ENCODE data around the gene HMOX2. TPM values are rescaled to one million over a fixed set of nuclear protein-coding genes. Genes with fewer than 3 reads are reported as not detected.

The HMOX2 gene
- total RNA-seq = 10 to 100 TPM; 28.3 to 30.5 TPM
- long read RNA-seq, donor 1, transcript HMOX2-208 (6 exons, 2,147 nt) = major isoform, 21 of 29 reads
- long read RNA-seq, donor 1, partial matches to known transcripts = 2 of 29 reads
- long read RNA-seq, donor 1, other reads (novel, unspliced or antisense) = 3 of 29 reads
- long read RNA-seq, donor 2, transcript HMOX2-205 (7 exons, 1,797 nt) = minor isoform, 20 of 197 reads
- long read RNA-seq, donor 2, transcript HMOX2-208 (6 exons, 2,147 nt) = major isoform, 141 of 197 reads
- long read RNA-seq, donor 2, partial matches to known transcripts = 7 of 197 reads
- long read RNA-seq, donor 2, other reads (novel, unspliced or antisense) = 26 of 197 reads

DNA sequence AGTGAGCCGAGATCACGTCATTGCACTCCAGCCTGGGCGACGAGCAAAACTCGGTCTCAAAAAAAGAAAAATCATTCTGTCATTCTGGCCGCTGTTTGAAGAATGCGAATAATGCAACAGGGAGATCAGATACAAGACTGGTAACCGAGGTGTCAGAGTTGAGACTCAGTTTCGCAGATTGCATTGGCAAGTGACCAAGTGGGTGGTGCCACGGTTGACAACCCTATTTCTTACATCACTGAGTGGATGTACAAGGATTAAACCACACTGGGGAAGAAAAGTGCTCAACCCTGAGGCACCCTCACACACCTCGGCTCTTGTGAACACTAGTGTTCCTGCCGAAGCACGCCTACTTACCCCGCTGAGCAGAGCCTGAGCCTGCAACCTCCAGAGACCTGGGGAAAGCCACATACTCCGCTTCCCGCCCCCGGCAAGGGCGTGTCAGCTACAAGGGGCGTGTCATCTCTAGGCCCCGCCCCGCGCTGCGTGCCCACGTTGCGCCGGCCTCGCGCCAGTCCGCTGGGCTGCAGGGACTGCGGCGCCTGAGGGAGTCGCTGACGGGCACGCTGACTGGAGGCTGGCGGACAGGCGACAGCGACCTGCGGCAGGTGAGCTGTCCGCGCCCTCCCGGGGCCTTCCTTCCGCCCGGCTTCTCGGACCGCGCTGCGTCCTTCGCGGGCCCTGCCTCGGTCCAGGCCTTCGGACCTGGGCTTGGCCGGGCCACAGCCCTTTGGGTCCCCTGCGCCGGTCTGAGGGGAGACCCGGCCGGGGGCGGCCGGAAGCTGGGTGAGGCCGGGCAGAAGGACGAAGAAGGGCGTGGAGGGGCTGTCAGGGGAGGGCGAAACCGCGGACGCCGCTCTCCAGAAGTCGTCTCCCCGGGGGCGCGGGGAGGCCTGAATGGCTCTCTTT lies at the start of gene HMOX2:
TSS of gene HMOX2 (plus strand) at position 519 of the 909 bp plus-strand sequence. CDS start 29,127 bp downstream, outside the sequence.
- intact Hi-C loops (cut with DNase I) = no loop called here
- DNase-seq (ENCODE audit: low spot score) = peak; percentile 97

GRCh38 chr16:4426722-4427372 lies 49.4 kb upstream of the HMOX2 start:
- DNase-seq (ENCODE audit: low spot score) = no peak
- intact Hi-C loops (cut with DNase I) = no loop called here

DNA sequence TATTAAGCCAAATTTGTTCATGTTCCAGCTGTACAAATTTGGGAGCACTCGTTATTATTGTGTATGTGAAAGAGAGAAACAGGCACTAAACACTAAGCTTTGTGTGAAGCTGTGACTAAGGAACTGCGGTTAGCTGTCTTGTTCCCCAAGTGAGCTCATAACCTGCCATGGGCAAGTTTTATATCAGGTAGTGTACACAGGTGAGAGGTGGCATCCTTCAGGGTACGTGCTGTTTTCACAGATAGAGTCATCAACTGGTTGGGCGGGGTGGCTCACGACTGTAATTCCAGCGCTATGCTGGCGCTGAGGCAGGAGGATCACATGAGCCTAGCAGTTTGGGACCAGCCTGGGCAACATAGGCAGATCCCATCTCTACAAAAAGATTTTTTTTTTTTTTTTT lies 47.7 kb upstream of the HMOX2 start:
- intact Hi-C loops (cut with DNase I) = no loop called here
- no peak for DNase-seq (ENCODE audit: low spot score)

- DNase-seq (ENCODE audit: low spot score) = no peak
- intact Hi-C loops (cut with DNase I) = no loop called here
Observed at GRCh38 chr16:4431023-4431422, 45.2 kb upstream of the HMOX2 start.

DNA sequence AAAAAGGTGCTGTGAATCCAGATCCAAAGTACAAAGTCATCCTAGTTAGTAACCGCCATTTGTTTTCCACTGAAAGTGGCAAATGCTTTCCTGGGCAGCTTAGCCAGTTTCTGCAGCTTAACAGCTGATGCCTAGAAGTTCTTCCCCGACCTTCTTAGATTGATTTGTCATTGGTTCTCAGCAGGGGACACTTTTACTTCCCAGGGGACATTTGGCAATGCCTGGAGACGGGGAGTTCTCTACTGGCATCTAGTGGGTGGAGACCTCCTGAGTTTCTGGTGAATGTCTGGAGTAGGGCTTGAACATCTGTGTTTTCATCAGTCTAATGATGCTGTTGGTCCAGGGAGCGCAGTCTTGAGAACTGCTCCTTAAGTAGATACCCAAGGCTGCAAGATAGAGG lies 43.0 kb upstream of the HMOX2 start:
- intact Hi-C loops (cut with DNase I) = no loop called here
- no peak for DNase-seq (ENCODE audit: low spot score)

- no peak for DNase-seq (ENCODE audit: low spot score)
- intact Hi-C loops (cut with DNase I) = no loop called here
Observed at GRCh38 chr16:4433914-4434787, 42.0 kb upstream of the HMOX2 start.

DNA sequence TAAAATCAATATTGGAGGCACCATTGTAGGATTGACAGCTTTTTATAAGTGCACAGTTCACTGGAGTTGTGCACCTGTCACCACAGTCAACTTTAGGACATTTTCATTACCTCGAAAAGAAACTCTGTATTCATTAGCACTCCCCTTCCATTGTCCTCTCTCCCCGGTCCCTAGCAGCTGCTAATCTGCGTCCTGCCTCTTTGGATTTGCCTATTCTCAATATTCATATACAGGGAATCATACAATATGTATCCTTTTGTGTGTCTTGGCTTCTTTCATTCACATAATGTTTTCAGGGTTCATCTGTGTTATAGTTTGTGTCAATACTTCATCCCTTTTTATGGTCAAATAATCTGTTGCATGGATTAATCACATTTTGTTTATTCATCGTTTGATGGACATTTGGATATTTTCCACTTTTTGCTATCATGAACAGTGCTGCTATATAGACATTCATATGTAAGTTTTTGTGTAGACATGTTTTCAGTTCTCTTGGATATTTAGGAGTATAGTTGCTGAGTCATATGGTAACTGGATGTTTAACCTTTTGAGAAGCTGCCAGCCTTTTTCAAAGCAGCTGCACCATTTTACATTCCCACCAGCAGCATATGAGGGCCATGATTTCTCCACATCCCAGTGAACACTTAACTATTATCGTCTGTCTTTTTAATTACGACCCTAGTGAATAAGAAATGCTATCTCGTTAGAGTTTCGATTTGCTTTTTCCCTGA lies 40.7 kb upstream of the HMOX2 start:
- intact Hi-C loops (cut with DNase I) = no loop called here
- DNase-seq (ENCODE audit: low spot score) = no peak

- no peak for DNase-seq (ENCODE audit: low spot score)
- intact Hi-C loops (cut with DNase I) = no loop called here
Observed at GRCh38 chr16:4437366-4437765, 38.8 kb upstream of the HMOX2 start.

DNA sequence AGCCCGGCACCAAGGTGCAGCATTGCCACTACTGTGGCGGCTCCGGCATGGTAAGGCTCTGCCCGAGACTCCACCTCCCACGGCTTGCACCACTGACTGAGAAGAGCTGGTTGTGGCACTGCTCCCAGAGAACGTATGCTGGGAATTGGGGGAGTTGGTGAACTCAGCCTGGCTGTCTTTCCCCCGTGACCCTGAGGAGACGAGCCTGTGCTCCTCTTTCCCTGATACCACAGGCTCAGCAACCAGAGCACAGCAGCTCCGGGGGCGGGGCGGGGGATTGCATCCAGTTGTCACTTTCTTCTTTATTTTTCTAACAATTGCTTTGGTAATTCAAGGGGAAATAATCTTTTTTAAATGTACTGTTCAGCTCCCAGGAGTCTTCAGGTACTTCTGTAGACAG lies 33.8 kb upstream of the HMOX2 start:
- intact Hi-C loops (cut with DNase I) = no loop called here
- DNase-seq (ENCODE audit: low spot score) = no peak

DNA sequence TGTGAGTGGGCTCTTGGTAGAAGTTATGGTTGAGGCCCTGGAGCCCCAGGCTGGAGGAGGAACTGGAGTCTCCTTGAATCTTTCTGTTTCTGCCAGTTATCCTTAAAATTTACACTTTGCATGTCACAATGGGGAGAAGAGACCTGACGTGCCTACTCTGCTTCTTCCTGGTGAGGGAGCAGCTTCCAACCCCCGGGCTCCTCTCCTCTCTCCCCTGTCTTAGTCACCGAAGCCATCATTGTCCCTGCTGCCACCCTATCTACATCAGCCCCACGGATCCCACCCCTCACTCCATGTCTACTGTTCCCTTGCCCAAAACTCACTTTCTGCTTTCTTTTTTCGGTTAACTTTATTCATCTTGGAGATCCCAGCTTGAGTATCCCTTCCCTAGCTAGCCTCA lies 32.9 kb upstream of the HMOX2 start:
- intact Hi-C loops (cut with DNase I) = no loop called here
- no peak for DNase-seq (ENCODE audit: low spot score)

GRCh38 chr16:4443986-4444385 lies 32.2 kb upstream of the HMOX2 start:
- intact Hi-C loops (cut with DNase I) = no loop called here
- no peak for DNase-seq (ENCODE audit: low spot score)

DNA sequence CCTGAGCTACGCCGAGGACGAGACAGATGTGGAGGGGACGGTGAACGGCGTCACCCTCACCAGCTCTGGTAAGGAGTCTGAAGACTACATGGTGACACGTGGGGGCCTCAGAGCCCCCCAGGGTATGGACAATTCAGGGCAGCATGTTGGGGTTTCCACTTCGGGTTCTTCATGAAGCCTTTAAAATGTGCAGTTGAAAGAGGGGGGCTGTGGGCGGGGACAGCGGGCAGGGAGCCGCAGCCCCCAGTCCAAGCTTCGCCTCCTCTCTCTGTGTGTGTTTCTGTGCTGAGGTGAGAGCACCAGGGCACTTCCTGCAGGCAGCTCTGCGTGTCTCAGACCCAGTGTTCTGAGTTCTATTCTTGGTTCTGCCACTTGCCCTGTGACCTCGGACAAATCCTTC lies 25.8 kb upstream of the HMOX2 start:
- no peak for DNase-seq (ENCODE audit: low spot score)
- intact Hi-C loops (cut with DNase I) = no loop called here

DNA sequence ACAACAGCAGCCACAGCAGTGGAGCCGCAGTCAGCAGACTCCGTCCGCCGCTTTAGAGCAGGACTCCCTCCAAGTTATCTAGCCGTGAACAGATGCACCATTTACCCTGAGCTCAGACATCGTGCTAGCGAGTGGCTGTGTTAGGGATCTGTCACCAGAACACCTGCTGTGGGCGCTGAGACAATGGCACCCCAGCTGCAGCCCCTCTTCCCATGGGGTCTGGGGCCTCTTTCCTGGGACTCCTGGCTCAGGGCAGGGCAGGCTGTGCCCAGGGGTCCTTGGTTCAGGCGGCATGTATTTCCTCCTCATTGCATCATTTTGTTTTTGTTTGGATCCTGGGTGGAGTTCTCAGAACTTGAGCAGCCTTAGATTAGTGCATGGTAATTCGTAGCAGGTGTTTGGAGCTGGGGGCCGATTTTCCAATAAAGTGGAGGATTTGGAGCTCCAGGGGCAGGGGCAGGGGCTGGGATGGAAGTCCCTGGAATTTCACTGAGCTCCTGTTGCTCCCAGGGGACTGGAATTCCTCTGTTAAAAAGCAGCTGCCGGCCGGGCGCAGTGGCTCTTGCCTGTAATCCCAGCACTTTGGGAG lies 25.2 kb upstream of the HMOX2 start:
- intact Hi-C loops (cut with DNase I) = no loop called here
- DNase-seq (ENCODE audit: low spot score) = no peak

GRCh38 chr16:4452674-4453073 lies 23.5 kb upstream of the HMOX2 start:
- DNase-seq (ENCODE audit: low spot score) = no peak
- intact Hi-C loops (cut with DNase I) = no loop called here

- DNase-seq (ENCODE audit: low spot score) = no peak
- intact Hi-C loops (cut with DNase I) = no loop called here
Observed at GRCh38 chr16:4454623-4455022, 21.6 kb upstream of the HMOX2 start.

DNA sequence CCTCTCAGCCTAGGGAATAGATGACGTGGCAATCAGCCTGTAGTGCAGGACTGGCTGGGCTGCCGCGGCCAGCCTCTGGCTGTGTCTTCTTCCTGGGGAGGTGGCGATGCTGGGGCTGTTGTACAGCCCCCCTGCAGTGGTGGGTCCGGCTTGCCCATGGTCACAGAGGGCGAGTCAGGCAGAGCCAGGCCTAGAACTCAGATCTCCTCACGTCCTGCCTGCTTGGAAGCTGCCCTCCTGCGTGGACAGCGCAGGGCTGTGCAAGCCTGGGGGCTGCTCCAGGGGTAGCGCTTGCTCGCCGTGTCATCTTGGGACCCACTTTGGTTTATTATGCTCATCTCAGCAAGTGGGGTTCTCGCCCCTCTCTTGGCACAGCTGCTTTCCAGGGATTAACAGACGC lies 21.1 kb upstream of the HMOX2 start:
- intact Hi-C loops (cut with DNase I) = no loop called here
- no peak for DNase-seq (ENCODE audit: low spot score)

DNA sequence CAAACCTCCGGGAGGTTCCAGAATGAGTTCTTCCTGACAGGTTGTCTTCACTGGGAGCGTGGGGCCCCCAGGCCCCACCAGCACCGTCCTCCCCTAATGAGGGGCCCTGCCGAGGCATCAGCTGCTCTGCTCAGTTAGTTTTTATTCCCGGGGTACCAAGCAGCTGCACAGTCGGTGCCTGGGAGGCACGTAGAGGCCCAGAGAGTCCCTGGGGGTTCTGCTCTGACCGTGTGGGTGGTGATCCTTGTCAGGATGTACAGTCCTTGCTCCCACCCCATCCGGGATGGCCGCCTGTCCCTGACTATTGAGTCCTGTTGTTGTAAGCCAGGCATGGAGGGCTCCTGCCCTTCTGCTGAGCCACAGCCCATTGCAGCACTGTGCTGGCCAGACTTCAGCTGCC lies 20.2 kb upstream of the HMOX2 start:
- intact Hi-C loops (cut with DNase I) = no loop called here
- DNase-seq (ENCODE audit: low spot score) = no peak

- intact Hi-C loops (cut with DNase I) = no loop called here
- no peak for DNase-seq (ENCODE audit: low spot score)
Observed at GRCh38 chr16:4460936-4461249, 15.3 kb upstream of the HMOX2 start.
